Activated T-cell treated with anti-CD3 and anti-CD28 coated beads, Interleukin-2, amount 50 U/mL, for 1 hour (primary cell): ENCODE results near the gene AGXT.
A peak's percentile ranks its signal among the peaks of the same experiment; 100 is the strongest.

Experiments
- DNase-seq: peaks from one replicate; pipeline ENCODE4 v3.0.0-alpha.2; 2020

AGXT gene

GRCh38 chr2:240916571-240917008 lies 48.0 kb downstream of the AGXT start:
- DNase-seq, result no peak

GRCh38 chr2:240917009-240917683 lies 48.5 kb downstream of the AGXT start:
- DNase-seq, result no peak

- no peak for DNase-seq
These were observed 49.1 kb downstream of the AGXT start for GRCh38 chr2:240917684-240918257.

GRCh38 chr2:240918258-240919091 lies 49.9 kb downstream of the AGXT start:
- DNase-seq, result no peak

- DNase-seq, result peak; percentile 13
These were observed 50.6 kb downstream of the AGXT start for GRCh38 chr2:240919161-240919781.

- DNase-seq, result peak; percentile 12
These were observed 51.5 kb downstream of the AGXT start for GRCh38 chr2:240919786-240920782.

- peak; percentile 10 for DNase-seq
These were observed 52.2 kb downstream of the AGXT start for GRCh38 chr2:240920783-240921231.

- DNase-seq, result peak; percentile 14
These were observed 52.8 kb downstream of the AGXT start for GRCh38 chr2:240921311-240921994.

- DNase-seq, result peak; percentile 13
These were observed 53.3 kb downstream of the AGXT start for GRCh38 chr2:240921995-240922244.

GRCh38 chr2:240922245-240922981 lies 53.8 kb downstream of the AGXT start:
- peak; percentile 14 for DNase-seq

GRCh38 chr2:240922982-240923537 lies 54.4 kb downstream of the AGXT start:
- peak; percentile 13 for DNase-seq

- peak; percentile 19 for DNase-seq
These were observed 56.6 kb downstream of the AGXT start for GRCh38 chr2:240925191-240925567.

- DNase-seq, result peak; percentile 15
These were observed 57.2 kb downstream of the AGXT start for GRCh38 chr2:240925568-240926515.

GRCh38 chr2:240926516-240927389 lies 58.1 kb downstream of the AGXT start:
- peak; percentile 17 for DNase-seq

GRCh38 chr2:240927390-240927781 lies 58.8 kb downstream of the AGXT start:
- no peak for DNase-seq

- no peak for DNase-seq
These were observed 60.1 kb downstream of the AGXT start for GRCh38 chr2:240928476-240929363.

GRCh38 chr2:240929364-240930095 lies 60.9 kb downstream of the AGXT start:
- no peak for DNase-seq
